GM19395 (cell line): ENCODE results near the gene BICDL2.

Experiments
- ATAC-seq: cut with Tn5 transposase; IDR thresholded peaks from one replicate; pipeline ENCODE4 v1.9.1; 2021; ENCODE audit warnings: mild to moderate bottlenecking, moderate library complexity; ENCODE audit not compliant: unreplicated experiment

Gene BICDL2

GRCh38 chr16:3013491-3013951, 23.2 kb downstream of the BICDL2 start:
- ATAC-seq, result no peak

- no peak for ATAC-seq
These were observed 23.8 kb downstream of the BICDL2 start, which contains the start of gene CLDN9 for GRCh38 chr16:3012828-3013420. TSS of gene CLDN9 (plus strand) at chr16:3012923. CDS start at chr16:3013363, 440 bp downstream.

DNA sequence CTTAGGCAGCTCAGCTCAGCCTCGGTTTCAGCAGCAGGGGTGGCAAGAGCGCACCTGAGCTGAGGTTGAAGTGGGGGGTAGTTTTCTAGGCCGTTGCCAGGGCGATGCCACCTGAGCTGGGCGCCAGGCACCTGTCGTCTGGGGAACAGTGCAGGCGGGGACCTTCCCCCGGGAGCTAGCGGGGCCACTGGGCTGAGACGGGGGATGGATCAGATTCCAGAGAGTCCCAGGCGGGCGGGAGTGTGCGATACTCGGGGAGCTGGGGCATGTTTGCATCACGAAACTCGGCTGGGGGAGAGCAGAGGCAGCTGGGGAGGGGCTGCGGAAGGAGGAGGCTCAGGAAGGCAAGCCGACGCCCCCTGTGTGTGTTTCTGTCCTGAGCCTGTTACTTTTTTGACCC, 24.5 kb downstream of the BICDL2 start:
- no peak for ATAC-seq

GRCh38 chr16:3010510-3010909, 26.2 kb downstream of the BICDL2 start:
- no peak for ATAC-seq

DNA sequence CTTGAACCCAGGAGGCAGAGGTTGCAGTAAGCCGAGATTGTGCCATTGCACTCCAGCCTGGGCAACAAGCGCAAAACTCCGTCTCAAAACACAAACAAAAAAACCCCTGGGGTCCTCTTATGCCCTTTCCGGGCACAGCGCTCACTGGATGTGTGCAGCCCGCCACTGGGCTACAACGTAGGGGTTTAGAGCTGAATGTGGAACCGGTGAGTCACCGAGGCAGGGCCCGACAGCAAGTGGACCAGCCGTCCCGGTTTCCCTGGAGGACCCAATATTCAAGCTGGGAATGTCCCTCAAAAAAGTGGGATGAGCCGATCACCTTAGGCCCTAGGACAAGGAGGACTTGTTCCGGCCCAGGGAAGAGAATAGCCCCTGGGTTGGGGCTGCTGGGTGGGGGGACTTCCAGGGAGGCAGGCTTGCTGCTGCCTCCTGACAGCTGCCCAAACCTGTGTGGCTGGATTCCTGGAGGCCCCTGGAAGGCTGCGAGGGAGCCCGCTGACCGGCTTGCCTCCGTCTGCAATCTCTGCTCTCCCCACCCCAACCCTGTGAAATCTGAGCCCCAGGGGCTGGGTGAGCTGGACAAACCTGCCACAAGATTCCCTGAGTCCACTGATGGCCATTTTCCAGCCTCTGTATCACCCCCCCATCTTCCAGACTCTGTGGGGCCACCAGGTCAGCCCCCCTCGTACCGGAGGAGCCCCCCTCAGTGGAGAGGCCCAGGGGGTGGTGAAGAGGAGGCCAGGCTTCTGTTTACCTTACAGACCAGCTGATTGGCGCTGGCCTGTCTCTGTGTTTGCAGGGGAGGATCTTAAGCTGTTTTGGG, 27.0 kb downstream of the BICDL2 start:
- ATAC-seq, result no peak

DNA sequence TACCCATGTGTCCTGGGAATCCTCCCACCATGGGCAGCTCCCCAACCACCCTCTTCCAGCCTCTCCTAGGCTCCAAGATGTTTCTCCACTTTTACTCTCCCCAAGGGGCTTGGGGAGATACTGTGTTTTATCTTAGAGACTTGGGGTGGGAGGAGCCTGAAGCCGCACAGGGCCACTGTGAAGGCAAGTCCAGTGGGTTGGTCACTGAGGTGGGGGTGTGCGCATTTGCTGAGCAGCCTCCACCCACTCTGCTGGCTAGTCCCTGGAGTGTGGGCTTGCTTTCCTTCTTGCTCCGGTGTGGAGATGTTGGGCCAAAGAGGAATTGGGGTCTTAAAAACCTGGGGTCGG, 28.1 kb downstream of the BICDL2 start:
- ATAC-seq, result no peak

DNA sequence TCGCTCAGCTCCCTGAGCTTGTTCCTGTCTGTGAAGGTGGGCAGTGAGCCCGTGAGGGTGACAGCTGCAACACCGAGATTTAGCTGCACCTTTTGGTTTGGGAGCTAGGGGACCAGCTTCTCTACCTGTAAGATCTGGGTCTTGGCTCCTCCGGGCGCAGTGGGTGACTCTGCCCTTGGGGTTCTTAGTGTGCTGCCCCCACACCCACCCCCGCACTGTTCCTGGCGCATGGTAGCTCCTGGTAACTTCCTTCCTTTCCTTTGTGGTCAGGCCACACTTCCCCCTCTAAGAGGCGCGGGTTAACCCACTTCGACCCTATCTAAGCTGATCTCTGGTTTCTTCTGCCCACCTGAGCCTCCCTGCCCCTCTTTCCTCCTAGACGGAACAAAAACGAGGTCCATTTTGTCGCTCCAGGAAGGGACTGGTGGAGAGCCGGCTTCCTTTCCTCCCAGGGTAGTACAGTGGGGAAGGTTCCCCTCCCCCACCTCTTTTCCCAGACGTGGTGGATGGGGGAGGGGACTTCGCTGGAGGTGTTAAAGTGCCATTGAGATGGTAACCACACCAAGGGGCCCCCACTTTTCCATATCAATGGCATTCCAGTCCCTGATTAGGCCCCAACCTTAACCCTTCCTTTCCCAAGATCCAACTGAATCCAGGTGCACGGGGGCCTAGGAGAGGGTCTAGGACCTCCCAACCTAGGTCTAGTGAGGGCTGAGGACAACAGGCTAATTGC, 28.6 kb downstream of the BICDL2 start:
- no peak for ATAC-seq

DNA sequence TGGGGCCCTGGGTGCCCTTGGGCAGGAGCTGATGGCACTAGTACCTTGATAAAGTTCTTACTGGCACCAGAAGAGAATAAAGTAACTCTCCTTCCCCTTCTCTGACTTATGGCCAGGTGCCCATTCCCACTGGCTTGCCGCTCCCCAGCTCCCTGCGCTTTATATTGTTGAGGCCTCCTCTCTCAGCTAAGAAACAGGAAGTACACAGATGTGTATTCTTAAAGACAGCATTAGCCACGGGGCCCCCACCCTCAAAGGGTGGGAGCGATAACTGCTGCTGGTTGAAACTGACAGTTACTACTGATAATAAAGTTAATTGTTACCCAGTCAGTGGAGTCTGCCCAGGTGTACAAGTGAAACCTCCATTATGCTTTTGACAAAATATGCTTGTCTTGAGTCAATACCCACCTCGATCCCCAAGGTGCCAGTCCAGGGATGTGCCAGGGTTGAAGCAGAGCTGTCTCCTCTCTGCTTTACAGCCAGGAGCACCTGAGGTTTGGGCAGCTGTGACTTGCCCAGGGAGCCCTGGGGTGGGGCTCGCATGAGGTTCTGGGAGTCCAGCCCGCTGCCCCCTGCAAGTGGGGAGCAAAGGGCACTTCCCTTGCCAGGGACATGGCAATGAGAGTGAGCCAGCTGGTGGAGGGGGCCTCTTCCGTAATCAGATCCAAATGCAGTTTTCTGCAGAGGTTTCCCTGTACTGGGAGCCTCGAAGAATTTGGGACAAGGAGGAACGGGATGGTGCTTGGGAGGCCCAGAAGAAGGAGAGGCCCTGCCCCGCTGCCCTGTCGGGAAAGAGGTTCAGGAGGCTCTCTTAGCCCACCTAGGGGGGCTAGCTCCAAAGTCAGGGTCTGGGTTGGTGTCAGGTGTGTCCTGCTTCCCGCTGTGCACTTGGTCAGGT, 29.4 kb downstream of the BICDL2 start:
- no peak for ATAC-seq

DNA sequence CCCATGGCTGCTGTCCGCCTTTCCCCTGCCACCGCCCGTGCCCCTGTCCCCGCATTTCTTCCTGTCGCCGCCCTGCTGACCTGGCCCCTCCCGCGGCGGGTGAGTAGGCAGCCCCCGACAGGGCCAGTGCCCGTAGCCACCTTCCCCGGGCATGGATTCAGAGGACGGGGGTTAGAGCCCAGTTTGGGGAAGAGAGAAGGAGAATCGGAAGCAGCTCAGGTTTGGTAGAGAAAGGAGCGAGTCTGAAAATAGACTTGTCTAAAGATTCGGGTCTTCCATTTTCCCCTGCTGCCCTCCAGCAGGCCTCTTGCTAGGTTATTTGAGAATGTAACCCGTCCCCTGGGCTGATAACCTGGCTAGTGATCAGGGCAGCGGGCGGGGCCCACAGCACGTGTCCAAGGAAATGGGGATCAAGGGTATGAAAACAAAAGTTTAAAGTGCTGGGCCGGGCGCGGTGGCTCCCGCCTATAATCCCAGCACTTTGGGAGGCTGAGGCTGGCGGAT, 31.9 kb downstream of the BICDL2 start:
- ATAC-seq, result no peak

DNA sequence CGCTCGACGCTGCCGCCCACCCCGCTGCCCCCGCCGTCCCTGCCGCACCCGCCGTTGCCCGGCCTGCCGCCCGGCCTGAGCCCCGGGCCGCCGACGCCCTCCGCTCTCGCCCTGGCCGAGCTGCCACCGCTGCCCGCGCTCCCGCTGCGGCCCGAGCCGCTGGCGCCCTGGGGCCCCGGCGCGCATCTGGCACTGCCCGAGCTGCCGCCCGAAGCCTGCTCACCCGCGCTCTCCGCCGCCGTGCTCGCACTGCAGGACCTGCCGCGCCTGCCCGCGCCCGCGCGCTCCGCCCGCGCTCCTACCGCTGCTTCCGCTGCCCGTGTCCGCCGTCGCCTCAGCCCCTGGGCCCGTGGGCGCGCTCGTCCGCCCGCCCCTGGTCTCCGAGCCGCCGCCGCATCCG, 32.4 kb downstream of the BICDL2 start:
- peak; percentile 8 for ATAC-seq

DNA sequence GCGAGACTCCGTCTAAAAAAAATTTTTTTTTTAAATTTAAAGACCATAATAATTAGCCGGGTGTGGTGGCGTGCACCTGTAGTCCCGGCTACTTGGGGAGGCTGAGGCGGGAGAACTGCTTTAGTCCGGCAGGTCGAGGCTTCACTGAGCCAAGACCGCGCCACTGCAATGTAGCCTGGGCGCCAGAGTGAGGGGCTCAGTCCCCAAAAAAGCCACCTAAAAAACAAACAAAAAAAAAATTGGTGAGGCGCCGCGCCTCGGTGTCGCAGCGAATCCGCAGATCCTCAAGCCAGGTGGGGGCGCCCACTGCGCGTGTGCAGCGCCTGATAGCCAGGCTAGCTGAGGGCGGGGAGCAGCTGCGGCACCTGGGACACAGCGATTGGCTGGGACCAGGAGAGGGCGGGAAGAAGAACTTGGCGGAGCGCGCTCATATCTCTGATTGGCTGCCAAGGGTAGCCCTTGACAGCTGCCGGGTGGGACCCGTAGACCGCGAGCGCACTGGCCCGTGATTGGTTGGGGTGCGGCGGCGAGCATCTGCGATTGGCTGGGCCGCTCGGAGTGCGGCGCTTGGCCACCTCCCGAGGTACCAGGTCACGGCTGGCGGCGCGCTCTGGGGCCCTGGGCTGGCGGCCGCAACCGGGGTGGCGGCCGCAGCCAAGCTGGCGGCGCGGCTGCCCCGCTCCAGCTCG, 33.0 kb downstream of the BICDL2 start:
- ATAC-seq, result peak; percentile 96

DNA sequence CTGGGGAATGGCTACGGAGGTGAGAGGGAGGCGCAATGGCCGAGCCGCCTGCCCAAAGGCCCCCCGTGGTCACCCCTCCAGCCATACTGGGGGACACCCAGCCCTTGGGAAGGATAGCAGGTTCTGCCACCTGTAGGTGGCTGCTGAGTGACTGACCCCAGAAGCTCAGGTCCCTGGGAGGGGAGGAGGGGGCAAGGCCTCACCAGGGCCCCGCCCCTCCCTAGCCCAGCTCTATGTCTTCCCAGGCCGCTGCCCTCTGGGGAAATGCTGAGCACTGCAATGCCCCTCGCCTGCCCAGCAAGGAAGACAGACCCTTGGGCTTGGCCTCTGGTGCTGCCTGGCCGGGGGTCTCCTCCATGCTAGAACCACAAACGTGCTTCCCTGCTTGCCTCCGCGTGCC, 35.4 kb downstream of the BICDL2 start:
- no peak for ATAC-seq

- no peak for ATAC-seq
These were observed 36.2 kb downstream of the BICDL2 start for GRCh38 chr16:3000540-3000939.

- no peak for ATAC-seq
These were observed 36.8 kb downstream of the BICDL2 start for GRCh38 chr16:2999929-3000328.

DNA sequence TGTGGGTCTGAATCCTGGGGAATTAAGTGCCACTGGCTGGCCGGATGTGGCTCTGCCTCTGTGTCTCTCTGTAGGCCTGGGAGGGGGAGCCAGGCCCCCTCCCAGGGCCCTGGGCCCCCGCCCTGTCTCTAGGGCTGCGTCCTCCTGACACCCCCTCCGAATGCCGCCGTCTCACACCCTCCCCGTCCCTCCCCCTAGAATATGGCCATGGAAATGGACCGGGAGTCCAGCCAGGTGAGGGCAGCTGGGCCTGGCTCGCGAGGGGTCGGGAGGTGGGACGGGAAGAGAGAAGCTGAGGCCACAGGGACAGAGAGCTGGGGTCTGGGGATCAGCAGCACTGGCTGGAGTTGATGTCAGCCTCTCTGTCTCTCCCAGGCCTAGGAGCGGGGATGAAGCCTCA, 40.4 kb downstream of the BICDL2 start:
- ATAC-seq, result no peak

DNA sequence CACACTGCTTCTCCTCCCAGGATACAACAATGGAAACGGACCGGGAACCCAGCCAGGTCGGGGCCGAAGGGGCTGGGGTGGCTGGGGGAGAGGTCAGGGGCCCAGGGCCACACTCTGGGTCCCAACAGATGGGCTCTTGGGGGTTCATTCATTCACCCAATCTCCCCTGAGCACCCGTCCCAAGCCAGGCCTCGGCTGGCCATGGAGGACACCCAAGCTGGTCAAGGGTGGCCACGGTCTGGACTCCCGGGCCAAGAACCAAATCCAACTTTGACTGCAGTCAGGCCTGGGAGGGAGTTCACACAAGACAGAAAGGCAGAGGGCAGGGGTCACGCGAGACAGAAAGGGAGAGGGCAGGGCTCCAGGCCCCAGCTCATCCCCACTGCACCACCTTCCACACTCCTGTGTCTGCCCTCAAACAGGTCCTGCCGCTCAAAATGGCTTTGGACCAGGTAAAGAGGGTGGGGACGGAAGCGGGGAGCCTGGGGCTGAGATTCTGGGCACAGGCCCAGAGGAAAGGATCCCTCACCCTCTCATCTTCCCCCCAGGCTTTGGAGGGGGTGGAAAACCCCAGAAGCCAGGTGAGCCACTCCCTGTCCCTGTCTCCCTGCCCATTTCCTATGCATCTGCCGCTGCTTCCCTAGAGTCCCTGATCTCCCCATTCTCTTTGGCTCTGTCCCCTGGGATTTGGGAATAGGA, 44.2 kb downstream of the BICDL2 start:
- no peak for ATAC-seq

GRCh38 chr16:2991566-2992261, 45.0 kb downstream of the BICDL2 start:
- no peak for ATAC-seq

DNA sequence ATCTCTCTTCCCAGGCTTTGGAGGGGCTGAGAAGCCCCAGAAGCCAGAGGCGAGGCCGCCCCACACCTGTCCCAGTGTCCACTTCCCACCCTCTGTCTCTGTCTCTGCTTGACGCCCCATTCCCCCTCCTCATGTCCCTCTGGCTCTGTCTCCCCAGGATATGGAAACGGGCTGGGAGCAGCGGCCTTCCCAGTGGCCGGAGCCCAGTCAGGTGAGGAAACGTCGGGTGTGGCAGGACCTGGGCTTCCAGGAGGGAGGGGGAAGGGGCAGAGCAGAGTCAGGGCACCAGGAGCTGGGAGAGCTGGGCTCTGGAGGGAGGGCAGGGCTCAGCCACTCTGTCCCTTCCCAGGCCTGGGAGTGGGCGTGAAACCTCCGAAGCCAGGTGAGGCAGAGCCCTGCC, 45.9 kb downstream of the BICDL2 start:
- no peak for ATAC-seq

DNA sequence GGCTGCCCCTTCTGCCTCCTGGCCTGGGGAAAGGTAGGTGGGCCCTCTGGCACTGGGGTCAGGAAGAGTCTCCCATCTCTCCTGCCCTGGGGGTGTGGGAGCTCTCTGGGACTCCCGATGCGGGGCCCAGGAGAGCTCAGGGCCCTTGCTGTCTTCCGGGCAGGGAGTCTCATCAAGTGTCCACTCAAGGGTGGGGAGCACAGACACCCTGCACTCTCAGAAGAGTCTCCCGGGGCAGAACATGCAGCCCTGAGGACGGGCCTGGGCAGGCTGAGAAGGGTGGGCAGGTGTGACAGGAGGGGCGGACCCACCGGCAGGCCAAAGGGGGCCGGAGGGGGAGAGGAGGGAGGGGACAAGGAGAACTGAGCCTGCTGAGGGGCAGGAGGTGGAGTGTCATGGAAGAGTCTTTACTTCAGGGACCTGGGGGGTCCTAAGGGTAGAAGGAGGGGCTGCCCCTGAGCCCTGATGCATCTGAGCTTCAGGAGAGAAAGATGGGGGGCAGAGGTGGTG, 48.1 kb downstream of the BICDL2 start:
- no peak for ATAC-seq
